Lower leg skin (tissue), 3 donors: ENCODE results near the gene GIMAP5.

Experiments
- POLR2A ChIP-seq, 2 donors: fragments of 450-650 bp; IDR thresholded peaks; one replicate each; pipeline ENCODE4 v1.6.1; 2016 to 2017; ENCODE audit warnings: antibody characterized with exemption in 2 of 2, mild to moderate bottlenecking in 1 of 2, moderate library complexity in 1 of 2
- TF ChIP-seq, protein P1 (sequence below), 3 donors: fragments of 450-650 bp; IDR thresholded peaks; one replicate each; pipeline ENCODE4 v1.5.1; 2016; ENCODE audit warnings: antibody characterized with exemption in 3 of 3, mild to moderate bottlenecking in 3 of 3, moderate library complexity in 2 of 3

DNA sequence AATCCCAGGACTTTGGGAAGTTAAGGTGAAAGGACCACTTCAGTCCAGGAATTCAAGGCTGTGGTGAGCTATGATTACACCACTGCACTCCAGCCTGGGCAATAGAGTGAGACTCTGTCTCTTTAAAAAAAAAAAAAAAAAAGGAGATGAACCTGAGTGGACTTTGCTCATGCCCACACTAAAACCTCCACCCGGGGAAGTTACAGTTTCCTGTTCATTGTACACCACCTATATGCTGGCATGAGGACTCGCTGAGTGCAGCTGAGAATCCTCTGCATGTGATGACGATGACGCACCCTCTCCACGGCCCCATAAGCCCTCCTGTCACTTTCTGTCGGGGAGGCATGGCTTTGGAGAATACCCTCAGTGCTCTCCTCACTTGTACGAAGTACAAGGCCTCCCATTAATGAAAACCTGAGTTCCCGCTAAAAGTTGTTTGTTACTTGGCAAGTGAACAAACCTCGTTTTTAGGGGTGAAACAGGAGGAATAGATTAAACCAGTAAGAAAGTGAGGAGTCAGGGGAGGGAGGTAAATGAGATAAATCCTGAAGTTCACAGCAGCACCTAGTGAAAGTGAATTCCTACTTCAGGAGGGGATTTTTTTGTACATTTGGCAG, 47.0 kb downstream of the GIMAP5 start:
- TF ChIP-seq, protein P1, sequence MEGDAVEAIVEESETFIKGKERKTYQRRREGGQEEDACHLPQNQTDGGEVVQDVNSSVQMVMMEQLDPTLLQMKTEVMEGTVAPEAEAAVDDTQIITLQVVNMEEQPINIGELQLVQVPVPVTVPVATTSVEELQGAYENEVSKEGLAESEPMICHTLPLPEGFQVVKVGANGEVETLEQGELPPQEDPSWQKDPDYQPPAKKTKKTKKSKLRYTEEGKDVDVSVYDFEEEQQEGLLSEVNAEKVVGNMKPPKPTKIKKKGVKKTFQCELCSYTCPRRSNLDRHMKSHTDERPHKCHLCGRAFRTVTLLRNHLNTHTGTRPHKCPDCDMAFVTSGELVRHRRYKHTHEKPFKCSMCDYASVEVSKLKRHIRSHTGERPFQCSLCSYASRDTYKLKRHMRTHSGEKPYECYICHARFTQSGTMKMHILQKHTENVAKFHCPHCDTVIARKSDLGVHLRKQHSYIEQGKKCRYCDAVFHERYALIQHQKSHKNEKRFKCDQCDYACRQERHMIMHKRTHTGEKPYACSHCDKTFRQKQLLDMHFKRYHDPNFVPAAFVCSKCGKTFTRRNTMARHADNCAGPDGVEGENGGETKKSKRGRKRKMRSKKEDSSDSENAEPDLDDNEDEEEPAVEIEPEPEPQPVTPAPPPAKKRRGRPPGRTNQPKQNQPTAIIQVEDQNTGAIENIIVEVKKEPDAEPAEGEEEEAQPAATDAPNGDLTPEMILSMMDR (IDR thresholded peaks at IDR 0.05), result no peak
- no peak for TF ChIP-seq POLR2A (IDR thresholded peaks at IDR 0.05)
